GM21786 (cell line): ENCODE data around the gene PLK5.
"Not testable (repeated sequence)": the region's sequence is repeated elsewhere in the genome, so short reads cannot be mapped to it uniquely, and the experiment has no call there.

Source experiments
- ATAC-seq: cut with Tn5 transposase; IDR thresholded peaks from one replicate; pipeline ENCODE4 v1.9.1; 2021; ENCODE audit not compliant: unreplicated experiment

The PLK5 gene

DNA sequence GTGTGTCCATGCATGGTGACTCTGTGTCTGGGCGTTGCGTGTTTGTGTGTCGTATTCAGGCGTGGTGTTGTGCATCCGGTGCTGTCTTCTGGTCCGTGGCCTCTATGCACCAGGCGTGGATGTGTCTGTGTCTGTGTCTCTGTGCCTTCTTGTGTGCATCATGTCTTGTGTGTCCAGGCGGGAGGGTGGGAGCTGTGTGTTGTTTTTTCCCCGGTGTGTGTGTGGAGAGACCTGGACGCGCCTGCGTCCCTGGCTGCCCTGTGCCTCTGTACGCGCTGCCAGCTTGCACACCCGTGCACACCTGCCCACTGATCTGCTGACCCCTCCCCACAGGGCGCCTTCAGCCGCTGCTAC lies 1.1 kb downstream of the PLK5 start:
- no peak for ATAC-seq

GRCh38 chr19:1525343-1525742 lies 1.5 kb downstream of the PLK5 start:
- ATAC-seq: no peak

DNA sequence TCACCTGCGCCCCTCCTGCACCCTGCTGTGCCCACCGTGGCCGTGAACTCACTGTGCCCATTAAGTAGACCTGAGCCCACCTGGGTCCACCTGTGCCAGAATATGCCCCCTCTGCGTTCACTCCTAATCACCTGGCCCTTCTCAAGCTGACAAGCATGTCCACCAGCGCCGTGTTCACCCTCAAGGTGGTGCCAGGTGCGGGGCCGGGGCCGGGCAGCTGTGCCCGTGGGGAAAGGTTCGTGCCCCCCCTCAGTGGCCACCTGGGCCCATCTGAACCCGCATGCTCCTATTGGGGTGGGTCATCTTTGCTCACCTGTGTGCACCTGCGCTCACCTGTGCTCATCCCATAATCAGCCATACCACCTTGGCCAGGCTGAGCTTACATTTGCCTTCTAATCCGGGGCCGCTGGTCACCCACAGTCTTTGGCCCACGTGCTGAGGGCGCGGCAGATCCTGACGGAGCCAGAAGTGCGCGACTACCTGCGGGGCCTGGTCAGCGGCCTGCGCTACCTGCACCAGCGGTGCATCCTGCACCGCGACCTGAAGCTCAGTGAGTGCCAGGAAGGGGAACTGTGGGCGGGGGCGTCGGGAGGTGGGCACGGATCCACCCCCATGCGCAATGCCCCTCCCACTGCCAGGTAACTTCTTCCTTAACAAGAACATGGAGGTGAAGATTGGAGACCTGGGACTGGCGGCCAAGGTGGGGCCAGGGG lies 2.3 kb downstream of the PLK5 start:
- no peak for ATAC-seq

GRCh38 chr19:1526979-1527649 lies 3.2 kb downstream of the PLK5 start:
- no peak for ATAC-seq

DNA sequence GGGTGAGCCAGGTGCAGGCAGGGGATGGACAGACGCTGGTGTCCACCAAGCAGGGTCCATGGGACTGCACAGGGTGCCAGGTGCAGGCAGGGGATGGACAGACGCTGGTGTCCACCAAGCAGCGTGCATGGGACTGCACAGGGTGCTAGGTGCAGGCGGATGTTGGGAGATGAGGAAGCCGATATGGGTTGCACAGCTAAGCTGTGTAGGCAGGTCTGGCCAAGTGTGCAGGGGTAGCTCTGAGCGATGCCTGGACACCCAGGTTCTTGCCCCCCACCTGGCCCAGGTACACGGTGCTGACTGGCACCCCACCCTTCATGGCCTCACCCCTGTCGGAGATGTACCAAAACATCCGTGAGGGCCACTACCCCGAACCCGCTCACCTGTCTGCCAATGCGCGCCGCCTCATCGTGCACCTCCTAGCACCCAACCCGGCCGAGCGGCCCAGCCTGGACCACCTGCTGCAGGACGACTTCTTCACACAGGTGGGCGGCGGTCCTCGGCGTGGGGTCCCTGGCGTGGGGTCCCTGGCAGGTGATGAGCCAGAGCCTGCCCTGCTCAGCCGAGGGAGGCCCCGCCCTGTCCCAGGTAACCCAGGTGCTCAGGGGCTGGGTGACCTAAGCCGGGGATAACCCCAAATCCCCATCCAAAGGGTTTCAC lies 3.9 kb downstream of the PLK5 start:
- ATAC-seq: no peak

- no peak for ATAC-seq
Observed at GRCh38 chr19:1528596-1529429, 4.9 kb downstream of the PLK5 start.

DNA sequence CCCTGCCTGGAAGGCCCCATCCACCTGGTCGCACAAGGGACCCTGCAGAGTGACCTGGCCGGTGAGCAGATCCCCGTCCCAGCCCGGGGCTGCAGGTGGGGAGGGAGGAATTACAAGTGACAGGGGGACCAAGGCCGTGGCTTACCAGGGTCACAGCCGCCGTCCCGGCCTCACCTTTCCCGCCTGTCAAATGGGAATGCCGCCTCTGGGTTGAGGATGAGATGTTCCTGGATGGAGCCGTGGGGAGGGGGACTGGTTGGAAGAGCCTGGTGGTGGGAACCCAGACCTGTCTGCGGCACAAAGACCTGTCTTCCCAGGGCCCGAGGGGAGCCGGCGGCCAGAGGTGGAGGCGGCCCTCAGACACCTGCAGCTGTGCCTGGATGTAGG lies 5.5 kb downstream of the PLK5 start:
- no peak for ATAC-seq

DNA sequence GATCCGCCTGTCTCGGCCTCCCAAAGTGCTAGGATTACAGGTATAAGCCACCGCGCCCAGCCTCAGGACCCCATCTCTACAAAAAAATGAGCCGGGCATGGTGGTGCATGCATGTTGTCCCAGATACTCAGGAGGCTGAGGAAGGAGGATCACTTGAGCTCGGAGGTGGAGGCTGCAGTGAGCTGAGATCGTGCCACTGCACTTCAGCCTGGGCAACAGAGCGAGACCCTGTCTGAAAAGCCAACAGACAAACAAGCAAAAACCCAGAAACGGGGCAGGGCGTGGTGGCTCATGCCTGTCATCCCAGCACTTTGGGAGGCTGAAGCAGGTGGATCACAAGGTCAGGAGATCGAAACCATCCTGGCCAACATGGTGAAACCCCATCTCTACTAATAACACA lies 7.0 kb downstream of the PLK5 start:
- ATAC-seq: not testable (repeated sequence)

- no peak for ATAC-seq
Observed at GRCh38 chr19:1531587-1531986, 7.7 kb downstream of the PLK5 start.

DNA sequence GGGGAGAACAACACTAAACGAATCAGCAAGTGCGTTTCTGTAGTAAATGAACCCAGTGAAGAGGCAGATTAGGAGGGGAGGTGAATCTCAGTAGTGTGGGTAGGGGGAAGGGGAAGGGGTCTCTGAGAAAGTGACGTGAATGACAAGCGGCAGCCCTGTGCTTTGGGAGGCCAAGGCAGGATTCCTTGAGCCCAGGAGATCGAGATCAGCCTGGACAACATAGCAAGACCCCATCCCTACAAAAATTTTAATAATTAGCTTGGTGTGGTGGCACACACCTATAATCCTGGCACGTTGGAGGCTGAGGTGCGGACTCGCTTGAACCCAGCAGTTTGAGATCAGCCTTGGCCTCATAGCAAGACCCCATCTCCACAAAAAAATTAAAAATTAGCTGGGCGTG lies 8.1 kb downstream of the PLK5 start:
- no peak for ATAC-seq

DNA sequence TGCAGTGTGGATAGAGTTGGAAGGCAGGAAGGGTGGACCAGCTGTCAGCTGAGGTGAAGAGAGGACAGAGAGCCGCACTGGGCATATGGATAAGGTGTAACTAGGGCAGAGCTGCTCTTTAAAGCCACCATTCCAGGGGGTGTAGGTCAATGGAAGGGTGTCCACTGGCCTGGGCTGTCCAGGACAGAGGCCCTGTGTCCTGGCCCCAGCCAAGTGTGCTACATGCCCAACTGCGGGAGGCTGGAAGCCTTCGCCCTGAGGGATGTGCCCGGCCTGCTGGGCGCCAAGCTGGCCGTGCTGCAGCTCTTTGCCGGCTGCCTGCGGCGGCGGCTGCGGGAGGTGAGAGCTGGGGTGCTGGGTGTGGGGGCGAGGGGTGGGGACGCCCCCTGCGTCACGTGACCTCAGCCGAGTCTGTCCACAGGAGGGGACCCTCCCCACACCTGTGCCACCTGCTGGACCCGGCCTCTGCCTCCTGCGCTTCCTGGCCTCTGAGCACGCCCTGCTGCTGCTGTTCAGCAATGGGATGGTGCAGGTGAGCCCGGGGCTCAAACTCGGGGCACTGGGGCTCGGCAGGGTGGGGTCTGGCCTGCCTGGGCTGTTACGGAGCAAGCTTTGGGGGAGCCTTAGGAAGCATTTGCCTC lies 9.8 kb downstream of the PLK5 start:
- ATAC-seq: no peak

GRCh38 chr19:1534972-1535371 lies 11.1 kb downstream of the PLK5 start:
- ATAC-seq: no peak

GRCh38 chr19:1535699-1536098 lies 11.8 kb downstream of the PLK5 start:
- ATAC-seq: not testable (repeated sequence)

GRCh38 chr19:1538978-1539377 lies 15.1 kb downstream of the PLK5 start:
- no peak for ATAC-seq

DNA sequence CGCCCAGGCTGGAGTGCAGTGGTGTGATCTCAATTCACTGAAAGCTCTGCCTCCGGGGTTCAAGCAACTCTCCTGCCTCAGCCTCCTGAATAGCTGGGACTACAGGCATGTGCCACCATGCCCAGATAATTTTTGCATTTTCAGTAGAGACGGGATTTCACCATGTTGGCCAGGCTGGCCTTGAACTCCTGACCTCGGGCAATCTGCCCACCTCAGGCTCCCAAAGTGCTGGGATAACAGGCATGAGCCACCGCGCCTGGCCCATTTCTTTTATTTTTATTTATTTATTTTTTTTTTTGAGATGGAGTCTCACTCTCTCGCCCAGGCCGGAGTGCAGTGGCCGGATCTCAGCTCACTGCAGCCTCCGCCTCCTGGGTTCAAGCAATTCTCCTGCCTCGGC lies 15.9 kb downstream of the PLK5 start:
- ATAC-seq: not testable (repeated sequence)

- ATAC-seq: no peak
Observed at GRCh38 chr19:1540365-1540925, 16.6 kb downstream of the PLK5 start.

GRCh38 chr19:1549332-1549945 lies 25.6 kb downstream of the PLK5 start:
- no peak for ATAC-seq

DNA sequence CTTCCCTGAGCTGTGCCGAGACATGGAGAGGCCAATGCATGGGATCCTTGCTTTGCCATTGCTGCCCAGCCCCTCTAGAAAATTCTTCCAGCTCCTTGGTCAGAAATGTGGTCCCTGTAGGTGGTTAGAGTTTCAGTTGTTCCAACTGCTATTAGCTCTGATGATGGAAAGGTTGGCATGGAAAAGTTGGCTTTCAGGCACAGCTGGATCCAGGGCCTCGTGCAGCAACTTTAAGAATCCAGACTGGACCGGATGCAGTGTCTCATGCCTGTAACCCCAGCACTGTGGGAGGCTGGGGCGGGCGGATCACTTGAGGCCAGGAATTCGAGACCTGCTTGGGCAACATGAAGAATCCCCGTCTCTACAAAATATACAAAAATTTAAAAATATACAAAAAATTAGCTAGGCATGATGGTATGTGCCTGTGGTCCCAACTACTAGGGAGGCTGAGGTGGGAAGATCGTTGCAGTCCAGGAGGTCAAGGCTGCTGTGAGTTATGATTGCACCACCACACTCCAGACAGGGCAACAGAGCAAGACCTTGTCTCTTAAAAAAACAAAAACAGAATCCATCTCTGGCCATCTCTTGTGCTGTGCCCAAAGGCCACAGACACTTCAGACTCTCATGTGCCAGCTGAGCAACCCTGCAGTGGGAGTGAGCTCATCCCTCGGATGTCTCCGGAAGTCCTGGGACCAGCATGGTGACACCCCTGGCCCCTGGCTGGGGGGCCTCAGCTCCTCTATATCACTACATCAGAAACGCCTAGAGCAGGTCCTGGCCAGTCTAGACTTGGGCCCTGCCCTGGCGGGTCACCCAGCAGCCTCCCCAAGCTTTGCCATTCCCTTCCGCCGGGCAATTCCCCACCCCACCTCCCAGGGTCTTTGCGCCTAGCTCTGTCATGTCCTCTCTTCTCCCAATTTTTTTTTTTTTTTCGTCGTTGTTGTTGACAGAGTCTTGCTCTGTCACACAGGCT lies 27.5 kb downstream of the PLK5 start:
- no peak for ATAC-seq

DNA sequence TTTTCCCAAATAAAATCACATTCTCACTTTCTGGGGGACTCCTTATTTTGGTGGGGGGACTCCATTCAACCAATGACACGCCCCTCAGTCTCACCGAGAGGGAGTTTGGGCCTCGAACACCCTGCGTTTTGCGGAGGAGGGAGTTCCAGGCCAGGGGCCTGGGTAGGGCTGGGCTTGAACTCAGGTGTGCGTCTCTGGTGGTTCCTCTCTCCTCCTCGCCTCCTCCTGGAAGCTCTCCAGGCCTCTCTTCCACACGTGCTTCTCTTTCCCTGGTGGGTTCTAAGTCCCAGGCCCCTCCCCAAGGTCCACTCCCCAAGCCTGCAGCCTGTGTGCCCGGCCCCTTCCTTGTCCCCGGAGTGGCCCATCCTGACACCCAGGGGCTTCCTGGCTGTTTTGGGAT lies 29.5 kb downstream of the PLK5 start:
- no peak for ATAC-seq
